Sciatic nerve (tissue), 2 donors: ENCODE results near the gene CTF1. TPM values are rescaled to one million over a fixed set of nuclear protein-coding genes. Genes with fewer than 3 reads are reported as not detected.
A peak's percentile ranks its signal among the peaks of the same experiment; 100 is the strongest.
"Not testable (repeated sequence)": the region's sequence is repeated elsewhere in the genome, so short reads cannot be mapped to it uniquely, and the experiment has no call there.

Experiments used
- ATAC-seq: fragments of 200-7000 bp; cut with Tn5 transposase; one replicate; pipeline ENCODE4 v1.9.1; 2020; ENCODE audit warnings: mild to moderate bottlenecking, moderate library complexity
- DNase-seq: peaks from one replicate; pipeline ENCODE4 v3.0.0-alpha.2; 2020; ENCODE audit warnings: low spot score
- intact Hi-C: fragments of 100-400 bp; cut with DNase I; formaldehyde crosslinking; loops from one replicate; pipeline ENCODE4 v1.14.2; 2022
- total RNA-seq: library from RNA; stranded (reverse); fragmentation: NEBNext Ultra II Directional; extraction: Animal tissue kit (Norgen Biotek cat#: 25700); gene quantifications from one replicate; pipeline ENCODE4 v1.2.1, GENCODE V29; 2021
- donor health status: DM: no; HTN: no; CAD: no.
- donor health status: DM: no; HTN: no; CAD: no.

CTF1 gene
- total RNA-seq, 1 donor from 2014 or later: 13.3 TPM

GRCh38 chr16:30925632-30925987 lies 29.2 kb downstream of the CTF1 start:
- intact Hi-C loops: no loop called here
- ATAC-seq (no peak), DNase-seq (no peak)

GRCh38 chr16:30925995-30926811 lies 29.8 kb downstream of the CTF1 start:
- ATAC-seq (no peak), DNase-seq (no peak)
- intact Hi-C loops: no loop called here

- intact Hi-C loops: no loop called here
- ATAC-seq (no peak), DNase-seq (no peak)
These were observed 30.7 kb downstream of the CTF1 start for GRCh38 chr16:30926937-30927788.

GRCh38 chr16:30927789-30928378 lies 31.5 kb downstream of the CTF1 start:
- peak; percentile 22 for ATAC-seq
- no peak for DNase-seq
- intact Hi-C loops: no loop called here

- intact Hi-C loops: no loop called here
- ATAC-seq (no peak), DNase-seq (no peak)
These were observed 32.0 kb downstream of the CTF1 start for GRCh38 chr16:30928390-30928789.

- ATAC-seq (no peak), DNase-seq (no peak)
- intact Hi-C loops: no loop called here
These were observed 32.8 kb downstream of the CTF1 start for GRCh38 chr16:30929167-30929566.

- DNase-seq: no peak
- no peak for ATAC-seq
- intact Hi-C loops: no loop called here
These were observed 33.8 kb downstream of the CTF1 start for GRCh38 chr16:30930160-30930571.

- ATAC-seq (no peak), DNase-seq (no peak)
- intact Hi-C loops: no loop called here
These were observed 34.7 kb downstream of the CTF1 start for GRCh38 chr16:30931068-30931650.

- peak; percentile 36 for ATAC-seq
- intact Hi-C loops: no loop called here
- no peak for DNase-seq
These were observed 38.6 kb downstream of the CTF1 start for GRCh38 chr16:30934827-30935557.

GRCh38 chr16:30937692-30938091 lies 41.3 kb downstream of the CTF1 start:
- intact Hi-C loops: no loop called here
- ATAC-seq (no peak), DNase-seq (no peak)

- ATAC-seq, intact Hi-C loops, DNase-seq: not testable (repeated sequence)
These were observed 43.2 kb downstream of the CTF1 start for GRCh38 chr16:30939571-30939970.

- DNase-seq (no peak), ATAC-seq (peak; percentile 84)
- intact Hi-C loops: no loop called here
These were observed 45.4 kb downstream of the CTF1 start for GRCh38 chr16:30941600-30942425.

GRCh38 chr16:30942426-30942806 lies 46.0 kb downstream of the CTF1 start:
- intact Hi-C loops: no loop called here
- no peak for ATAC-seq
- no peak for DNase-seq

- ATAC-seq: no peak
- DNase-seq: no peak
- intact Hi-C loops: no loop called here
These were observed 47.9 kb downstream of the CTF1 start for GRCh38 chr16:30944352-30944751.

- ATAC-seq (no peak), DNase-seq (no peak)
- intact Hi-C loops: no loop called here
These were observed 50.5 kb downstream of the CTF1 start for GRCh38 chr16:30946671-30947540.

- intact Hi-C loops: no loop called here
- DNase-seq (no peak), ATAC-seq (no peak)
These were observed 51.1 kb downstream of the CTF1 start for GRCh38 chr16:30947541-30947858.
